ENCODE measurements around the gene KCNMA1.

KCNMA1 gene

DNA sequence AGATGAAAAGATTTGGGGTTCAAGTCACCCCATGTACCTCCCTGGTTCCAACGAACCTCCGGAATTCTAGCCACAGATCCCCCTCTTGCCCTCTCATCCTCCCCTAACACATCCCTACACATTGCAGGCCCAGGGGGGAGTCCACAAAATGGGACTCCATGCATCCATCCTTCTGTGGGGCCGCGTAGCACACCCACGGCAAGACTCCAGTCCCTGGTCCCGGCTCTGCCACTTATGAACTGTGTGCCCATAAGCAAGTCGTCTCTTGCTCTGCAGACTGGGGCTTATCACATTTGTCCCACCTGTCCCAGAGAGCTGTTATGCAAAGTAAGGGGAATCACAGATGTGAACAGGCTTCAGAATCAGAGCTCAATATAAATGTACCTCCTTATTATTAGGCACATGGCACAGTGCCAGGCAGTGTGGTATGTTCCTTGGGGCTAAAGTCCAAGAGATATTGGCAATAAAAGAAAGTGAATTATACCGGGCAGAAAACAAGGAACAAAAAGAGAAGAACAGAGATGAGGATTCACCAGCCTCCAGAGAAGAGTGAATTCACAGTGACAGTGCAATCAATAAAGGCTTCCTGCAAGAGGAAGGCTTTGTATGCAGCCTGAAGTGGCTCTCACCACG is 73.9 kb downstream of the KCNMA1 start:
- H3K4me3 ChIP-seq (ENCODE audit: low read length): no peak overlapping the region
- H3K4me2 ChIP-seq (ENCODE audit: low read length): no peak overlapping the region
- peaks cover 25% of the 10 kb centered on the region for H3K4me1 ChIP-seq (ENCODE audit: control insufficient read depth, insufficient read depth, low read length)
- H3K27me3 ChIP-seq (ENCODE audit: control insufficient read depth, insufficient read depth, low read length): no peaks in the 10 kb centered on the region
- H3K9me3 ChIP-seq (replicated peaks; ENCODE audit: low read length): no peaks in the 10 kb centered on the region
- no peak overlapping the region for H3K9ac ChIP-seq (ENCODE audit: low read depth, low read length)
- no peaks in the 10 kb centered on the region for H3K36me3 ChIP-seq (ENCODE audit: insufficient read depth, low read length)

DNA sequence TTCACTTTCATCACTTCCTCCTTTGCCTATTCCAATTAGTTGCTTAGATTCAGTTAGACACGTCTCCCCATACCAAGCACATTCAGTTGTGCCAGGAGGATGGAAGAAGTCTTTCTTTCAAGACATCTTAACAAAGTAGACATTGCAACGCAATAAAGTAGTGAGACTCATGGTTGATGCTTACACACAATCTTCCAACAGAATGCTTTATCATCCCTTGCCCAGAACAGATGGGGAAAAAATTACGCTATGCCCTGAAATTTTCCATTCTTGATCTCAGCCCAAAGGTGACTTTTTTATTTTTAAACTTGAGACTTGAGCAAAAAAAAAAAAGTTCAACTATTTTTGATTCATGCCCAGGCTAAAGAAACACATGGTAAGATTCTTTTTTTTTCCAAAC is 74.9 kb downstream of the KCNMA1 start:
- Histone ChIP-seq H3K4me2 (ENCODE audit: low read length) (no peak overlapping the region), H3K9me3 (replicated peaks; ENCODE audit: low read length) (no peaks in the 10 kb centered on the region), H3K9ac (ENCODE audit: low read depth, low read length) (no peak overlapping the region), H3K27me3 (ENCODE audit: control insufficient read depth, insufficient read depth, low read length) (no peaks in the 10 kb centered on the region), H3K4me3 (ENCODE audit: low read length) (no peak overlapping the region), H3K4me1 (ENCODE audit: control insufficient read depth, insufficient read depth, low read length) (peaks cover 25% of the 10 kb centered on the region), H3K36me3 (ENCODE audit: insufficient read depth, low read length) (no peaks in the 10 kb centered on the region)

DNA sequence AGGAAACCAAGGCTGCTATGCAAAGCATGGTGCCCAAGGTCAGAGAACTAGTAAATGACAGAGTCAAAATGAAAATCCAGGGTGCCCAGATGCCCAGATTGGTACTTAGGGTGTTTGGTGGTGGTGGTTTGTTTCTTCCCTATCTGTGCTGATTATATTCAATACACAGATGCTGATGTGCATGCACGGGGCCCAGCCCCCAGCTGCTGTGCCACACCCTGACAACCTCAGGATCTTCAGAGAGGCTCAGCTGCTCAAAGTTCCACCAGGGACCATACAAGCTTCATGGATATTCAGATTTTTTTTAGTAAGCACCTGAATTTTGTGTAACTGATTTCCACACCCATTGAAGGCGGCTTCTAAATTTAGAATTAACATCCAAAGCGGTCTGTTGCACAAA is 75.6 kb downstream of the KCNMA1 start:
- Histone ChIP-seq H3K4me1 (ENCODE audit: control insufficient read depth, insufficient read depth, low read length) (peaks cover 25% of the 10 kb centered on the region), H3K27me3 (ENCODE audit: control insufficient read depth, insufficient read depth, low read length) (no peaks in the 10 kb centered on the region), H3K4me3 (ENCODE audit: low read length) (no peak overlapping the region), H3K4me2 (ENCODE audit: low read length) (no peak overlapping the region), H3K9me3 (replicated peaks; ENCODE audit: low read length) (no peaks in the 10 kb centered on the region), H3K9ac (ENCODE audit: low read depth, low read length) (no peak overlapping the region), H3K36me3 (ENCODE audit: insufficient read depth, low read length) (no peaks in the 10 kb centered on the region)

DNA sequence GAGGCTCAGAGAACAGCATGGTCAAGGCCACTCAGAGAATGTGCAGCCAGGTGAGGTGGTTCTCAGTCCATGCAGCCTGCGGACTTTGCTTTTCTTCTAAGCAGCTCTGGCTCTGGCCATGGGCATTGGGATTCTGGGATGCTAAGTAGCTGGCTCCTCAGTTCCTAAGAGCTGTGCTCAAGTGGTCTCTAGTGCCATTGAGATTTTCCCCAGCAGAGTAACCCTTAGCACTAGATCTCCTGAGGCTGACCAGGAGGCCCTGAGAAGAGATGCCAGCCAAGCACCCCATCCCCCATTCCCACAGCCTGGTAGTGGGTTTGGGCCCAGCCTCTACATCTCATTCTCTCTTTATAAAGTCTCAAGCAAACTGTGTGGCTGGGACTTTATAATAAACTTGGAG is 77.1 kb downstream of the KCNMA1 start:
- H3K27me3 ChIP-seq (ENCODE audit: control insufficient read depth, insufficient read depth, low read length): no peaks in the 10 kb centered on the region
- no peaks in the 10 kb centered on the region for H3K9me3 ChIP-seq (replicated peaks; ENCODE audit: low read length)
- H3K4me2 ChIP-seq (ENCODE audit: low read length): no peak overlapping the region
- H3K36me3 ChIP-seq (ENCODE audit: insufficient read depth, low read length): no peaks in the 10 kb centered on the region
- no peak overlapping the region for H3K4me3 ChIP-seq (ENCODE audit: low read length)
- H3K9ac ChIP-seq (ENCODE audit: low read depth, low read length): no peak overlapping the region
- peaks cover 17% of the 10 kb centered on the region for H3K4me1 ChIP-seq (ENCODE audit: control insufficient read depth, insufficient read depth, low read length)

GRCh38 chr10:77560052-77560451 is 77.6 kb downstream of the KCNMA1 start:
- H3K36me3 ChIP-seq (ENCODE audit: insufficient read depth, low read length): no peaks in the 10 kb centered on the region
- H3K9ac ChIP-seq (ENCODE audit: low read depth, low read length): no peak overlapping the region
- H3K27me3 ChIP-seq (ENCODE audit: control insufficient read depth, insufficient read depth, low read length): no peaks in the 10 kb centered on the region
- no peak overlapping the region for H3K4me3 ChIP-seq (ENCODE audit: low read length)
- no peaks in the 10 kb centered on the region for H3K9me3 ChIP-seq (replicated peaks; ENCODE audit: low read length)
- no peak overlapping the region for H3K4me2 ChIP-seq (ENCODE audit: low read length)
- H3K4me1 ChIP-seq (ENCODE audit: control insufficient read depth, insufficient read depth, low read length): peaks cover 17% of the 10 kb centered on the region

- Histone ChIP-seq H3K9me3 (replicated peaks; ENCODE audit: low read length) (no peaks in the 10 kb centered on the region), H3K4me2 (ENCODE audit: low read length) (no peak overlapping the region), H3K9ac (ENCODE audit: low read depth, low read length) (no peak overlapping the region), H3K4me1 (ENCODE audit: control insufficient read depth, insufficient read depth, low read length) (peaks cover 15% of the 10 kb centered on the region), H3K4me3 (ENCODE audit: low read length) (no peak overlapping the region), H3K36me3 (ENCODE audit: insufficient read depth, low read length) (no peaks in the 10 kb centered on the region), H3K27me3 (ENCODE audit: control insufficient read depth, insufficient read depth, low read length) (no peaks in the 10 kb centered on the region)
These were observed 80.5 kb downstream of the KCNMA1 start for GRCh38 chr10:77556990-77557601.

DNA sequence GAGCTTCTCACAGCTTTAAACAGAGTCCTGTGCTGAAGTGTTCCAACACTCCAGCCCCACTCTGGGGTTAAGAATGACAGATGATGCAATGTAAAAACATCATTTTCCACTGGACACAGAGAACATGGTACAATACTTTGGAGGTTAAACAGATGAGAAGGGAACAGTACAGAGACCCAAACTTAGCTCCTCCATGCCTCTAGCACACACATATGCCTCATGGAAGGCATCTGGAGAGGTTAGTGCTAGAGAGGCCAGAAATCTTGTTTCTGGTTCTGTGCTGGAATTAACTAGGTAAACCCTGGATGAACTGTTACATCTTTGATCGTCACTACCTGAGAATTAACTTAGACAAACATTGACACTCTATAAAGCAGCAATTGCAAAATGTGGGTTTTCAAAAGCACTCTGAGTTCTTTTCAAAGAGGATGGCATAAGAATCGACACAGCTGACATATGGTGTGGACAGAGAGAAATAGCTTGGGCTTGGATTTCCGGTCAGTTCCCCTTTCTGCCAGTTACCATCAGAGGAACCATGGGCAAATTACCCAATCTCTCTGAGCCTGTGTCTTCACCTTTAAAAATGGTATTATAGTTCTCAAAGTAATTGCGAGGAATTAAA is 81.9 kb downstream of the KCNMA1 start:
- H3K36me3 ChIP-seq (ENCODE audit: insufficient read depth, low read length): no peaks in the 10 kb centered on the region
- H3K4me1 ChIP-seq (ENCODE audit: control insufficient read depth, insufficient read depth, low read length): peaks cover 15% of the 10 kb centered on the region
- H3K27me3 ChIP-seq (ENCODE audit: control insufficient read depth, insufficient read depth, low read length): no peaks in the 10 kb centered on the region
- H3K9me3 ChIP-seq (replicated peaks; ENCODE audit: low read length): no peaks in the 10 kb centered on the region
- no peak overlapping the region for H3K9ac ChIP-seq (ENCODE audit: low read depth, low read length)
- H3K4me3 ChIP-seq (ENCODE audit: low read length): no peak overlapping the region
- H3K4me2 ChIP-seq (ENCODE audit: low read length): no peak overlapping the region

DNA sequence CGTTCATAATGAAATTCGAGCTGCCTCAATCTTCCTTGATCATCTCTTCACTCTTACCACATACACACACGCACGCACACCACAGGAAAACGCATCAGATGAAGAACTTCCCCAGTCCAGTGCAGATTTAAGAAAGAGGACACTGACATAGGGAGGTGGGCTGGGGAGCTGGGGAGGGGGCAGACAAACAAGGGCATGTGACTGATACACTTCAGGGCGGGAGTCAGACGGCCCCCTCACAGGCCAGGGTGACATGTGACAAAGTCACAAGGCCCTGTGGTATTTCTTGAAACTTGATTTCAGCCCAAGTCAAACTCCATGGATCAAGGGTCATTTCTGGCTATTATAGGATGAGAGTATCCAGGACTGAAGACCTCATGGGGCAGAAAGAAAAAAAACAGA is 82.6 kb downstream of the KCNMA1 start:
- H3K4me3 ChIP-seq (ENCODE audit: low read length): no peak overlapping the region
- no peaks in the 10 kb centered on the region for H3K9me3 ChIP-seq (replicated peaks; ENCODE audit: low read length)
- no peak overlapping the region for H3K4me2 ChIP-seq (ENCODE audit: low read length)
- H3K36me3 ChIP-seq (ENCODE audit: insufficient read depth, low read length): no peaks in the 10 kb centered on the region
- no peak overlapping the region for H3K9ac ChIP-seq (ENCODE audit: low read depth, low read length)
- H3K27me3 ChIP-seq (ENCODE audit: control insufficient read depth, insufficient read depth, low read length): no peaks in the 10 kb centered on the region
- peaks cover 15% of the 10 kb centered on the region for H3K4me1 ChIP-seq (ENCODE audit: control insufficient read depth, insufficient read depth, low read length)

DNA sequence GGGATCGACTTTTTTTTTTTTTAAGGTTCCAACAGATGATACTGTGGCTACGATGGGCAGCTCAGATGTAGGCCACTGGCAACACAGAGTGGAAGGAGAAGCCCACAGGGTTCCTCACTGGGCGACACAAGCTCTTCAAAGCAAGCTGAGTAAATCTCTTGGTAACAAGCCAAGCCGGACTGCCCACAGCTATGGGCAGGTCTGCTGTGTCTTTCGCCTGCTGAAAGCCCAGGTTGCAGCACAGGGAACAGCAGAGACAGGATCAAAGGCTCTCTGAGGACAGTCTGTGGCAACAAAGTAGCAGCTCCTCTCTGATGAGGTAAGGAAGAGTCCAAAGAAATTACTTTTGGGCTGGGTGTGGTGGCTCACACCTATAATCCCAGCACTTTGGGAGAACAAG is 83.6 kb downstream of the KCNMA1 start:
- no peaks in the 10 kb centered on the region for H3K27me3 ChIP-seq (ENCODE audit: control insufficient read depth, insufficient read depth, low read length)
- no peak overlapping the region for H3K4me3 ChIP-seq (ENCODE audit: low read length)
- no peak overlapping the region for H3K4me2 ChIP-seq (ENCODE audit: low read length)
- H3K9ac ChIP-seq (ENCODE audit: low read depth, low read length): no peak overlapping the region
- H3K4me1 ChIP-seq (ENCODE audit: control insufficient read depth, insufficient read depth, low read length): peaks cover 15% of the 10 kb centered on the region
- H3K9me3 ChIP-seq (replicated peaks; ENCODE audit: low read length): no peaks in the 10 kb centered on the region
- no peaks in the 10 kb centered on the region for H3K36me3 ChIP-seq (ENCODE audit: insufficient read depth, low read length)

- Histone ChIP-seq H3K4me2 (ENCODE audit: low read length) (no peak overlapping the region), H3K27me3 (ENCODE audit: control insufficient read depth, insufficient read depth, low read length) (no peaks in the 10 kb centered on the region), H3K9ac (ENCODE audit: low read depth, low read length) (no peak overlapping the region), H3K4me1 (ENCODE audit: control insufficient read depth, insufficient read depth, low read length) (peaks cover 17% of the 10 kb centered on the region), H3K4me3 (ENCODE audit: low read length) (no peak overlapping the region), H3K9me3 (replicated peaks; ENCODE audit: low read length) (no peaks in the 10 kb centered on the region), H3K36me3 (ENCODE audit: insufficient read depth, low read length) (no peaks in the 10 kb centered on the region)
These were observed 84.3 kb downstream of the KCNMA1 start for GRCh38 chr10:77553311-77553710.

DNA sequence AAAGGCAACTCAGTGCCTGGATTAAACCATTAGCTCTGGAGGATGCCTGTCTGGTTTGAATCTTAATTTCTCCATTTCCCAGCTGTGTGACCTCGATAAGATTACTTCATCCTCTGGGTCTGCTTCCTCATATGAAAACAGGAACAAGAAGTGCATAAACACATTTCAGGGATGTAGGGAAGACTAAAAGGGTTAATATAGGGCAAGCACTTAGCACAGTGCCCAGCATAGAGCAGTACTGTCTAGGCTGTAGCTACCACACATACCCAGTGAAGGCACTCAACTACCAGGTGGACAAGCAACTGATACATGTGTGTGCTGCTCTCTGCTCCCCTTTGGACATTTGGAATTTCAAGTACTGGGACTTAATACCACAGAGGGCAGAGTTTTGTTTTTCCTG is 85.4 kb downstream of the KCNMA1 start:
- Histone ChIP-seq H3K9me3 (replicated peaks; ENCODE audit: low read length) (no peaks in the 10 kb centered on the region), H3K36me3 (ENCODE audit: insufficient read depth, low read length) (no peaks in the 10 kb centered on the region), H3K4me3 (ENCODE audit: low read length) (no peak overlapping the region), H3K4me2 (ENCODE audit: low read length) (no peak overlapping the region), H3K27me3 (ENCODE audit: control insufficient read depth, insufficient read depth, low read length) (no peaks in the 10 kb centered on the region), H3K9ac (ENCODE audit: low read depth, low read length) (no peak overlapping the region), H3K4me1 (ENCODE audit: control insufficient read depth, insufficient read depth, low read length) (peaks cover 20% of the 10 kb centered on the region)

GRCh38 chr10:77550378-77550777 is 87.2 kb downstream of the KCNMA1 start:
- Histone ChIP-seq H3K9ac (ENCODE audit: low read depth, low read length) (no peak overlapping the region), H3K4me1 (ENCODE audit: control insufficient read depth, insufficient read depth, low read length) (peaks cover 16% of the 10 kb centered on the region)

More at GRCh38 chr10:77550378-77550777, 87.2 kb downstream of the KCNMA1 start:
- no peaks in the 10 kb centered on the region for H3K9me3 ChIP-seq (replicated peaks; ENCODE audit: low read length)
- no peaks in the 10 kb centered on the region for H3K36me3 ChIP-seq (ENCODE audit: insufficient read depth, low read length)
- H3K4me3 ChIP-seq (ENCODE audit: low read length): no peak overlapping the region
- H3K27me3 ChIP-seq (ENCODE audit: control insufficient read depth, insufficient read depth, low read length): no peaks in the 10 kb centered on the region
- no peak overlapping the region for H3K4me2 ChIP-seq (ENCODE audit: low read length)

Measured in skeletal muscle satellite cell (primary cell).